H1 (cell line): Measurements from ENCODE around the gene PCCA. TPM values are rescaled to one million over a fixed set of nuclear protein-coding genes. Genes with fewer than 3 reads are reported as not detected.

ENCODE experiments used
- CTCF ChIA-PET: fragments of 300-600 bp; sonication (Branson Sonifier 250); formaldehyde crosslinking; loops from one replicate; lab custom pipeline; 2021; ENCODE audit not compliant: partially characterized antibody; lab: Charles Lee
- POLR2A ChIA-PET: fragments of 300-600 bp; sonication (Branson Sonifier 250); formaldehyde crosslinking; loops from one replicate; lab custom pipeline; 2021; ENCODE audit warnings: inconsistent platforms; ENCODE audit not compliant: partially characterized antibody; lab: Charles Lee
- DNase-seq, 2 experiments: peaks; one replicate each; pipeline versions ENCODE4 v3.0.0 to v3.0.0-alpha.2; 2010 to 2022; ENCODE audit warnings: low spot score in 2 of 2, low read depth in 1 of 2, mixed read lengths in 1 of 2
- FAIRE-seq: peaks from 2 replicates; lab custom pipeline; 2011; peaks lifted over from hg19 to GRCh38; lab: Jason Lieb, UNC
- H2AFZ ChIP-seq: 2 replicates; pipeline ENCODE4 v1.8.1; 2012; ENCODE audit warnings: low read length, inconsistent platforms
- H2AK5ac ChIP-seq: 2 replicates; pipeline ENCODE4 v1.6.1; 2013; ENCODE audit warnings: low read depth, low read length
- H2BK120ac ChIP-seq: replicated peaks from 2 replicates; pipeline ENCODE3; 2013; ENCODE audit warnings: low read depth, low read length, inconsistent platforms
- H2BK12ac ChIP-seq: 2 replicates; pipeline ENCODE4 v1.6.1; 2013; ENCODE audit warnings: low read depth, low read length
- H2BK15ac ChIP-seq: 2 replicates; pipeline ENCODE4 v1.6.1; 2013; ENCODE audit warnings: low read length
- H2BK20ac ChIP-seq: 2 replicates; pipeline ENCODE4 v1.6.1; 2013; ENCODE audit warnings: low read length
- H2BK5ac ChIP-seq: 2 replicates; pipeline ENCODE4 v1.6.1; 2013; ENCODE audit warnings: low read depth, low read length
- H3K14ac ChIP-seq: 2 replicates; pipeline ENCODE4 v1.6.1; 2013; ENCODE audit warnings: inconsistent platforms; ENCODE audit not compliant: insufficient read length
- H3K18ac ChIP-seq: 2 replicates; pipeline ENCODE4 v1.6.1; 2013; ENCODE audit warnings: low read length; ENCODE audit errors: extremely low read depth
- H3K23ac ChIP-seq: 2 replicates; pipeline ENCODE4 v1.6.1; 2013; ENCODE audit warnings: inconsistent platforms; ENCODE audit not compliant: insufficient read length
- H3K23me2 ChIP-seq: 2 replicates; pipeline ENCODE4 v1.6.1; 2013; ENCODE audit warnings: low read depth, low read length
- H3K27ac ChIP-seq: 2 replicates; pipeline ENCODE4 v1.6.1; 2011; ENCODE audit warnings: low read depth, low read length, inconsistent platforms
- H3K27me3 ChIP-seq, 4 experiments: replicated peaks in 1 of 4; 1 replicate in 1 of 4; 2 replicates in 3 of 4; pipeline versions ENCODE4 v1.6.1 to v1.8.1; 2011 to 2013; ENCODE audit warnings: low read length in 3 of 4, mild to moderate bottlenecking in 3 of 4, inconsistent platforms in 2 of 4, mixed read lengths in 2 of 4, moderate library complexity in 1 of 4; ENCODE audit not compliant: control insufficient read depth in 3 of 4, insufficient read depth in 3 of 4; ENCODE audit errors: extremely low read depth in 1 of 4
- H3K36me3 ChIP-seq, 4 experiments: 2 replicates each; pipeline versions ENCODE4 v1.6.1 to v1.8.1; 2011 to 2013; ENCODE audit warnings: mild to moderate bottlenecking in 4 of 4, low read length in 3 of 4, moderate library complexity in 2 of 4, control low read depth in 1 of 4, inconsistent platforms in 1 of 4; ENCODE audit not compliant: insufficient read depth in 4 of 4, control insufficient read depth in 2 of 4
- H3K4ac ChIP-seq: replicated peaks from 2 replicates; pipeline ENCODE3; 2013; ENCODE audit warnings: low read length, low read depth, mixed read lengths, inconsistent platforms; ENCODE audit not compliant: insufficient read length
- H3K4me1 ChIP-seq, 4 experiments: replicated peaks in 1 of 4; 1 replicate in 1 of 4; 2 replicates in 3 of 4; pipeline versions ENCODE4 v1.6.1 to v1.8.1; 2011 to 2013; ENCODE audit warnings: low read length in 3 of 4, inconsistent platforms in 2 of 4, mixed read lengths in 1 of 4; ENCODE audit not compliant: insufficient read depth in 4 of 4, control insufficient read depth in 3 of 4
- H3K4me2 ChIP-seq, 2 experiments: 2 replicates each; pipeline versions ENCODE4 v1.6.1 to v1.8.1; 2011 to 2013; ENCODE audit warnings: low read depth in 2 of 2, low read length in 2 of 2, control low read depth in 1 of 2, inconsistent platforms in 1 of 2, mild to moderate bottlenecking in 1 of 2; ENCODE audit not compliant: insufficient read depth in 1 of 2
- H3K4me3 ChIP-seq, 4 experiments: fragments of 200-600, 300-600 bp in 1 of 4; sonication (generic), shearing (Covaris generic), sonication (Bioruptor Twin) in 1 of 4; 2 replicates each; pipeline versions ENCODE4 v1.5.1 to v1.8.1; 2011 to 2016; ENCODE audit warnings: low read length in 4 of 4, low read depth in 3 of 4, control low read depth in 2 of 4, inconsistent platforms in 2 of 4, mild to moderate bottlenecking in 2 of 4, mixed read lengths in 1 of 4, moderate library complexity in 1 of 4; ENCODE audit not compliant: insufficient read depth in 2 of 4; ENCODE audit errors: extremely low read depth in 1 of 4
- H3K56ac ChIP-seq: replicated peaks from 2 replicates; pipeline ENCODE3; 2013; ENCODE audit warnings: low read depth, mild to moderate bottlenecking, mixed read lengths, low read length, inconsistent platforms; ENCODE audit not compliant: insufficient read length
- H3K79me1 ChIP-seq: 2 replicates; pipeline ENCODE4 v1.6.1; 2013; ENCODE audit warnings: low read depth, low read length, control low read depth
- H3K79me2 ChIP-seq, 2 experiments: 2 replicates each; pipeline versions ENCODE4 v1.6.1 to v1.8.1; 2012 to 2013; ENCODE audit warnings: low read length in 2 of 2, mild to moderate bottlenecking in 2 of 2, inconsistent platforms in 1 of 2; ENCODE audit not compliant: insufficient read depth in 2 of 2, control insufficient read depth in 1 of 2
- H3K9ac ChIP-seq, 4 experiments: replicated peaks in 1 of 4; 1 replicate in 1 of 4; 2 replicates in 3 of 4; pipeline versions ENCODE4 v1.6.1 to v1.8.1; 2011 to 2013; ENCODE audit warnings: low read depth in 3 of 4, low read length in 3 of 4, control low read depth in 2 of 4, mild to moderate bottlenecking in 2 of 4, moderate library complexity in 2 of 4, inconsistent platforms in 1 of 4; ENCODE audit errors: extremely low read depth in 1 of 4
- H3K9me3 ChIP-seq, 2 experiments: 2 replicates each; pipeline versions ENCODE4 v1.6.1 to v1.8.1; 2012 to 2013; ENCODE audit warnings: mild to moderate bottlenecking in 2 of 2, moderate library complexity in 2 of 2, control low read depth in 1 of 2, inconsistent platforms in 1 of 2, low read depth in 1 of 2, low read length in 1 of 2, mixed read lengths in 1 of 2; ENCODE audit not compliant: insufficient read depth in 2 of 2
- H4K20me1 ChIP-seq, 2 experiments: replicated peaks in 1 of 2; 2 replicates each; pipeline versions ENCODE3 to v1.8.1; 2011 to 2013; ENCODE audit warnings: inconsistent platforms in 2 of 2, low read length in 2 of 2, mild to moderate bottlenecking in 1 of 2; ENCODE audit not compliant: insufficient read depth in 2 of 2, control insufficient read depth in 1 of 2
- H4K5ac ChIP-seq: 2 replicates; pipeline ENCODE4 v1.6.1; 2013; ENCODE audit warnings: low read length, low read depth, mixed read lengths, inconsistent platforms; ENCODE audit not compliant: insufficient read length
- H4K8ac ChIP-seq: 2 replicates; pipeline ENCODE4 v1.8.0; 2013; ENCODE audit warnings: mild to moderate bottlenecking, moderate library complexity, low read length, inconsistent platforms; ENCODE audit not compliant: insufficient read depth; ENCODE audit errors: extremely low read depth
- H4K91ac ChIP-seq: replicated peaks from 2 replicates; pipeline ENCODE3; 2013; ENCODE audit warnings: low read length, mixed read lengths, inconsistent platforms; ENCODE audit not compliant: insufficient read length
- PHF8 ChIP-seq: fragments of 200-600 bp; sonication (generic); conservative IDR thresholded peaks from 2 replicates; pipeline ENCODE4 v1.7.1; 2012; ENCODE audit warnings: low read depth, mild to moderate bottlenecking, inconsistent platforms, low read length, moderate library complexity
- RAD21 ChIP-seq, 2 experiments: IDR thresholded peaks in 1 of 2; conservative IDR thresholded peaks in 1 of 2; 2 replicates each; pipeline ENCODE4 v1.6.1; 2011; ENCODE audit warnings: low read depth in 2 of 2, low read length in 2 of 2, improper control_type of control experiment in 1 of 2, inconsistent platforms in 1 of 2, mild to moderate bottlenecking in 1 of 2, moderate library complexity in 1 of 2
- WGBS, 2 experiments: shearing (Covaris generic) in 1 of 2; methylation state at CpG; one replicate each; pipeline versions ENCODE4 v1.1.6 to v1.1.7; 2013 to 2015; ENCODE audit warnings: low lambda C conversion rate in 2 of 2, mixed read lengths in 2 of 2, inconsistent platforms in 1 of 2, low coverage in 1 of 2, missing lambda C conversion rate in 1 of 2; ENCODE audit not compliant: insufficient replicate concordance in 2 of 2, insufficient coverage in 1 of 2, insufficient read length in 1 of 2; ENCODE audit errors: extremely low coverage in 1 of 2, missing lambda C conversion rate in 1 of 2; 5-methylcytosine and 5-hydroxymethylcytosine counted together
- polyA plus RNA-seq, 7 experiments: library from polyadenylated mRNA; depleted of rRNA in 3 of 7; stranded (reverse) in 5 of 7; unstranded in 2 of 7; fragments of >200 nt in 5 of 7; fragments of 200-250 nt in 2 of 7; gene quantifications; 1 replicate in 5 of 7; 2 replicates in 1 of 7; 4 replicates in 1 of 7; pipeline versions ENCODE4 v1.2.1 to v1.2.3, GENCODE V29; 2011 to 2013; ENCODE audit warnings: missing spikeins in 2 of 7, mixed read lengths in 2 of 7
- total RNA-seq: library from RNA; stranded (reverse); fragmentation: NEBNext Ultra II Directional; extraction: Animal tissue kit (Norgen Biotek cat#: 25700); gene quantifications from 2 replicates; pipeline ENCODE4 v1.2.1, GENCODE V29; 2021

Gene PCCA
- total and polyA plus RNA-seq, 2 of the 8 experiments (the other 6 are each of a cell fraction or from before 2014, with no cell fraction given), result 18.4 to 49.8 TPM

DNA sequence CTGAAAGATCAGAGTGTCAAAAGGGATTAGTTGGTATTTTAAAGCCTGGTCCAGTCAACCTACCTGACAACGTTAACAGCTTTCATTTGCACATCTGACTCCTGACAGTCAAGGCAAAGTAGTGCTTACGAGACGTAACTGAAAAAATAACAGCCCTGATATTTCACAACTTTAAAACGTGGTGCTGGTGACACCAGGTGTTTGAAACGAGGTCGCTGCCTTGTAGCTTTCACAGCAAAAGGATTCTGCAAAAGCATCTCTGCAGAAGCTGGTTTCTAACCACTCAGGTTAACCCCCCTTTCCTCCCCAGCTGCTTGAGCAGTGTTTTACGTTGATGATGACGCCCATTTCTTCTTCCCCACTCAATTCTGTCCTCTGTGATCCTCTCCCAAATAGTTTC lies 476.4 kb downstream of the PCCA start:
- TF ChIP-seq RAD21 (IDR thresholded peaks at IDR 0.05 in 1 of 2, conservative IDR thresholded peaks at IDR 0.05 in 1 of 2; ENCODE audit: low read depth in 2 of 2, low read length in 2 of 2) (peak; percentile 8 to 22; a peak in 3 of 4 replicates), PHF8 (no peak)
- TF ChIP-seq, all 59 proteins: peak for 1
- 71% methylated on average over 8 of the region's 8 CpGs; no CpG with 5 or more reads in 1 of the 2 experiments for WGBS, 2 experiments
- CTCF ChIA-PET, result interaction anchor here (0.6 to 1.2 kb wide), 4 partner anchors 9 to 527 kb away, joined by 3 to 6 read pairs (median 4); no protein-coding TSS in a partner anchor

More for the DNA sequence above, 476.4 kb downstream of the PCCA start:
- Histone ChIP-seq H3K4ac (no peak overlapping the region), H3K4me1 (no peaks in the 10 kb centered on the region), H3K9ac (no peak overlapping the region), H2BK120ac (no peak overlapping the region), H2BK15ac (no peak overlapping the region), H3K9me3 (peaks cover 7 to 19% of the 10 kb centered on the region in 2 experiments; a peak in 3 of 4 replicates), H3K79me1 (no peaks in the 10 kb centered on the region; the same call in 1 of the 2 replicates), H3K23me2 (no peaks in the 10 kb centered on the region), H3K4me2 (no peak overlapping the region), H3K27me3 (no peaks in the 10 kb centered on the region), H2BK20ac (no peak overlapping the region), H2AK5ac (no peak overlapping the region), H2BK5ac (no peak overlapping the region), H3K14ac (no peak overlapping the region), H3K36me3 (no peaks in the 10 kb centered on the region), H3K4me3 (no peak overlapping the region), H4K20me1 (no peaks in the 10 kb centered on the region), H3K79me2 (no peaks in the 10 kb centered on the region), H3K56ac (no peak overlapping the region), H4K8ac (no peak overlapping the region), H3K18ac (no peak overlapping the region), H3K27ac (no peak overlapping the region), H2BK12ac (no peak overlapping the region), H4K91ac (no peak overlapping the region), H3K23ac (no peak overlapping the region), H2AFZ (no peak overlapping the region), H4K5ac (no peak overlapping the region)
- POLR2A ChIA-PET, result no interaction called here
- no peak for FAIRE-seq
- DNase-seq, result no peak
